HG02840 (cell line): ENCODE results near the gene SSUH2.
"Not testable (repeated sequence)": the region's sequence is repeated elsewhere in the genome, so short reads cannot be mapped to it uniquely, and the experiment has no call there.

Experiments used
- ATAC-seq: cut with Tn5 transposase; IDR thresholded peaks from one replicate; pipeline ENCODE4 v1.9.1; 2021; ENCODE audit warnings: mild to moderate bottlenecking, moderate library complexity, moderate number of reproducible peaks; ENCODE audit not compliant: unreplicated experiment, low FRiP score

SSUH2 gene

DNA sequence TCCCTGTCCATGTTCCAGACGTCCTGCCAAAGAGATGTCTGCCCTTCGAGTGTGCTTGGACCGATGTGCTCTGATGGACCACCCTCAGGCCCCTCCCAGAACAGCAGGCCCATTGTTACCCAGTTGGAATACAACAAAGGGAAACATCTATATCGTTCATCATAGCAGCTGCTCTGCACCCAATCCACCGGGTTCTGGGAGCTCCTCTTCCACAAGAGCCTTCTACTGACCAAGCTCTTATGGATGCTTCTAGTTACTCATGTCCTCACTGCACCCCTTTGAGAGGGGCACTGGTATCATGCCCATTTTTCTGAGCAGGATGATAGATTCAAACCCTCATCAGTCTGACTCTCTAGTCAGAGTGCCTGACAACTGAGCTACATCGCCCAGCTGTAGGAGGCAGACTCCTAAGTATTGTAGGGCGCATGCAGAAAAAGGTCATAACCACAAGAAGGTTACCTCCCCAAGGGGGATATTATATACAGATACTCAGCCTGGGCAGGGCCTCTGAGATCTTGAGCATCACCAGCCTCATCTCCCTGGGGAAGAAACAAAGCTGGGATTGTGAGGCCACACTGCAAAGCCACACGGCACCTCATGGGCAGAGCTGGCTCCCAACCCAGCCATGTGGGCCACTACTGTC is at the start of gene SSUH2:
TSS of gene SSUH2 (minus strand) at position 51 of the 643 bp plus-strand sequence. CDS start at position 11, 40 bp downstream.
- no peak for ATAC-seq

GRCh38 chr3:8691295-8691694 is 46.7 kb upstream of the SSUH2 start:
- ATAC-seq, result not testable (repeated sequence)

DNA sequence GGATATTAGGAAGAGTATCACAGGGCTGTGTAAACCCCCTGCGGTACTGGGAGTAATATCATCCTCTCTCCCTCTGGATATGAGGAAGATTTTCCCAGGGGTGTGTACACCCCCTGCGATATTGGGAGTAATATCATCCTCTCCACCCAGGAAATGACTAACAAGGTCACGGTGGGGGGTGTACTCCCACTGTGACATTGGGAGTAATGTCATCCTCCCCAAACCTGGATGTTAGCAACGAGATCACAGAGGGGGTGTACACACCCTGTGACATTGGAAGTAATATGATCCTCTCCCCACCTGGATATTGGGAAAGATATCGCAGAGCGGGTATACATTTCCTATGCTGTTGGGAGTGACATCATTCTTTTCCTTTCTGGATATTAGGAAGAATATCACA is 40.4 kb upstream of the SSUH2 start:
- ATAC-seq, result not testable (repeated sequence)

GRCh38 chr3:8682850-8683574 is 38.4 kb upstream of the SSUH2 start:
- not testable (repeated sequence) for ATAC-seq

DNA sequence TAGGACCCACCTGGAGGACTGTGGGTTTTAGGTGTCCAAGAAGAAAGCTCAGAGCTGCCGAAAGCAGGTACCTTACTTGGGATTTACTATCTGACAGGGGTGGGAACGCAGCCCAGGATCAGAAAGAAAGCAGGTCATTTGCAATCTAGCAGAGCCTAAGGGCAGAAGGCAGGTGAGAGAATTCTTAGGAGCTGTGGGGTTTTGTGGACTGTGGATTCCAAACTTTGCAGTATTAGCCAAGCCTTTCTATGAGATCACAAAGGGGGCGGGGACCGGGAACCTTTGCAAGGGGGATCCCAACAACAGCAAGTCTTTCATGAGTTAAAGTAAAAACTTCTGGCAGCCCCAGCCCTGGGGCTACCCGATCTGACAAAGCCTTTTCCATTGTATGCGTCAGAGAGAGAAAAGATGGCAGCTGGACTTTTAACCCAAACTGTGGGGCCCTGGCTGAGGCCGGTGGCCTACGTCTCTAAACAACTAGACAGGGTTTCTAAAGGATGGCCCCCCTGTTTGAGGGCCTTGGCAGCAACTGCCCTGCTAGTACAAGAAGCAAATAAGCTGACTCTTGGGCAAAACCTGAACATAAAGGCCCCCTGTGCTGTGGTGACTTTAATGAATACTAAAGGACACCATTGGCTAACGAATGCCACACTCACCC is 37.4 kb upstream of the SSUH2 start:
- not testable (repeated sequence) for ATAC-seq

GRCh38 chr3:8681349-8681748 is 36.8 kb upstream of the SSUH2 start:
- no peak for ATAC-seq

- ATAC-seq, result not testable (repeated sequence)
Observed at GRCh38 chr3:8679817-8680553, 35.4 kb upstream of the SSUH2 start.

DNA sequence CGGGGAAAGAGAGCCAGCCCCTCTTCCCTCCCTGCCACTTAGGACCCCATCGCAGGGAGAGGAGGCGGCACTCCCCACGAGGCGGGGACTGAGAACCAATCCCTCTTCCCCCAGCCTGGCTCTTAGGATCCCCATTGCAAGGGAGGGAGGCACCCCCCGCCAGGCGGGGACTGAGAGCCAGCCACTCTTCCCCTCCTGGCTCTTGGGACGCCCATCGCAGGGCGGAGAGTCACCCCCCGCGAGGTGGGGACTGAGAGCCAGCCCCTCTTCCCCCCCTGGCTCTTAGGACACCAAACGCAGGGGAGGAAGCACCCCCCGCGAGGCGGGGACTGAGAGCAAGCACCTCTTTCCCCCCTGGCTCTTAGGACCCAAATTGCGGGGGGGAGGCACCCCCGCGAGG is 34.2 kb upstream of the SSUH2 start:
- ATAC-seq, result no peak

DNA sequence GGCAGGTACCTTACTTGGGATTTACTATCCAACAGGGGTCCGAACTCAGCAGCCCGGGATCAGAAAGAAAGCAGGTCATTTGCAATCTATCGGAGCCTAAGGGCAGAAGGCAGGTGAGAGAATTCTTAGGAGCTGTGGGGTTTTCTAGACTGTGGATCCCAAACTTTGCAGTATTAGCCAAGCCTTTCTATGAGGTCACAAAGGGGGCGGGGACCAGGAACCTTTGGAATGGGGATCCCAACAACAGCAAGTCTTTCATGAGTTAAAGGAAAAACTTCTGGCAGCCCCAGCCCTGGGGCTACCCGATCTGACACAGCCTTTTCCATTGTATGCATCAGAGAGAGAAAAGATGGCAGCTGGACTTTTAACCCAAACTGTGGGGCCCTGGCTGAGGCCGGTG is 32.7 kb upstream of the SSUH2 start:
- not testable (repeated sequence) for ATAC-seq

GRCh38 chr3:8675591-8675990 is 31.0 kb upstream of the SSUH2 start:
- not testable (repeated sequence) for ATAC-seq

- ATAC-seq, result no peak
Observed at GRCh38 chr3:8673083-8673737, 28.6 kb upstream of the SSUH2 start.

- no peak for ATAC-seq
Observed at GRCh38 chr3:8669019-8669418, 24.4 kb upstream of the SSUH2 start.

- no peak for ATAC-seq
Observed at GRCh38 chr3:8668216-8668615, 23.6 kb upstream of the SSUH2 start.

DNA sequence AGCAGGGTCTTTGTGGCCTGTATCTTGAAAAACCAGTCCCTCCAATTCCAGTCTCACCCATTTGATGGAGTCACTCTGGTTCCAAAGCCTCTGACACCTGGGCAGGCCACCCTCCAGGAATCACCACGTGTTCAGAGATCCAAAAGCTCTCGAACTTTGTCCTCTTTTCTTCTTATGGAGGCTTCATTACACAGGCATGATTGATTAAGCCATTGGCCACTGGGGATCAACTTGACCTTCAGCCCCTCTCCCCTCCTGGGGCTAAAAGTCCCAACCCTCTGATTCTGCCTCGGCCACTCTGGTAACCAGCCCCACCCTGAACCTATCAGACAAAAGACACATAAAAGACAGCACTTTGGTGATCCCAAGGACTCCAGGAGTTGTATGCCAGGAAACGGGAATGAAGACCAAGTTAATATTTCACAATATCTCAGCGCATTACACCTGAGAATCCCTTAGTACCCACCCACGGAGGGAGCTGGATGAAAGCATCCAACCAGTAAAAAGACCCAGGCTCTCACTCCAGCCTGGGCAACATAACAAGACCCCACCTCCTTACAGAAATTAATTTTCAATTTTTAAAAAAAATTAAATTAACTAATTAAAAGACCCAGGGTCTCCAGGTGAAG is 23.0 kb upstream of the SSUH2 start:
- ATAC-seq, result no peak

DNA sequence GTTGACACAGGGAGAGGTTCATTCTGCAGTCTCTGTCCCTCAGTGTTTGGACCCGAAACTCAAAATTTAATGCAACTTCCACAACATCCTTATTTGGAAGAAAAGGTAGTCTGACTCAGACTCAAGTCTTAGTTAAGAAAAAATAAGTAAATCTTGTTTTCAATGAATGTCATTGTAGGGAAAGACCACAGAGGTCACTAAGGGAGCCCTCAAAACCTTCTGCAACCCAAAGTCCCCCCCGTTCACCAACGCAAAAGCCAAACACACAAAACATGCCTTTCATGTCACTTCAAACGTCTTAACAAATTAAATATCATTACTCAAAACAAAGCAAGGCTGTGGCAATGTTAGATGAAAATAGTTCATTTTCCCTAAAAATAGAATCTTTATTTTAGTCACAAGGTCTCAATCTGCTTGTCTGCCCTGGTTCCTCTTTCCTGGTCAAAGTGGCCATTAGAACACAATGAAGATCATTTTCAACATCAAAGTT is 20.9 kb upstream of the SSUH2 start:
- ATAC-seq, result peak; percentile 57

- ATAC-seq, result no peak
Observed at GRCh38 chr3:8663177-8664061, 18.8 kb upstream of the SSUH2 start.

DNA sequence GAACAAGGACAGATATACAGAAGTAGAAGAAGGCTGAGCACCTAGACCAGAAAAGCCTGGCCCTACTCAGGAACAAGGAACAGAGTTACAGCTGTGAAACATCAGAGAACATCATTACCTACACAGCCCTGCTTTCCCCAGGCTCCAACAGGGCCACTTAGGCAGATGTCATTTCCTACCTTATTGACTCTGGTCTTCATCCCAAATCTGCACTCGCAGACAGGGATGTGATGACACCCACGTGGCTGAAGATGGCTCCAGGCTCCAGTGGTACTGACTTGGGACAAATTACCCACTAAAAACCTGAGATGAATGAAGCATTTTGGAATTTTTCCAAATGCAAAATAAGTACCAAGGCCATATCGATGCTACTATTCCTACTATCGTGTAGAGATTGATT is 18.0 kb upstream of the SSUH2 start:
- ATAC-seq, result no peak

DNA sequence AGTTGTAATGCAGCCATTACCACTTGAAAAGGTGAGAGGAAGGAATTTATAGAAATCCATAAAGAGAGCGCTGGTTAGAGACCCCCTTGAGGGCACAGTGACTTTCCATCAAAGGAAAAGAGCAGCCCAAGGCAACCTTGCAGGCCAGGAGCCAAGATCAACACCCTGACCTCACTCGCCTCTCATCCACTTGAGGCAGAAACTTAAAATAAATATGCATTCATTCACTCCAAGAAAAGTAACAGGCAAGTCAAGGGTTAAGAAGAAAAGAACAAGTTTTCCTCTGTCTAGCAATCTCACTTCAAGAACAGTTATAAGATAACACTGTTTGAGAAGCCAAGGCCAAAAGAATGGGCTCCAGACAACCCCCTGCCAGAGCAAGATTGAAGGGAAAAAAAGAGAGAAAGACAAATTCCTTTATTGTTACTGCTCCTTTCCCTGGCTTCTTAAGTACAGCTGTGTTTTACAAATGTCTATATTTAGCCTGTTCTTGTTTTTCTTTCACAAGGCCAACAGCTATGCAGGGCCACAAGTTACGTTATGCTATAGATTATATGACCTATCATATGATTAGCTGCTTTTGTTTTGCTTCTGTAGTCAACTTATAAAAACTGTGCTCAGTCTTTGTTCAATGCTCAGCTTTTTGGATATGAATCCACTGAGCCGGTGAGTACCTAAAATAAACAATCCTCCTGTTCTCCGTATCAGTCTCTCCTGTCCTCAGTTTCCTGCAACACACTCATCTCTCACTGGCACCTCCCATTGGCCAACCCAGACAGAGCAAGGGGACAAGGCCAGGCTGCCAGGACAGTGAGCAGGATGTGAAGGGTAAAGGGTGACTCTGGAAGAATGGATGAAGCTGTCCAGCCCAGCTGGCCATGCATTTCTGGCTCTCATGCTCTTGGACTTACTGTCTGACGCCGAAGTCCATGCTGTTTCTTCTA is 15.8 kb upstream of the SSUH2 start:
- ATAC-seq, result no peak
